OCI-M2 (cell line): ENCODE measurements around the gene ZNF354B.
"Not testable (repeated sequence)": the region's sequence is repeated elsewhere in the genome, so short reads cannot be mapped to it uniquely, and the experiment has no call there.

Experiments used
- DNase-seq: peaks from one replicate; lab custom pipeline; 2025; ENCODE audit not compliant: unreplicated experiment; lab: John Stamatoyannopoulos, UW

Gene ZNF354B

GRCh38 chr5:178883115-178883694, 23.5 kb downstream of the ZNF354B start:
- DNase-seq: not testable (repeated sequence)

GRCh38 chr5:178883815-178884430, 24.2 kb downstream of the ZNF354B start:
- DNase-seq: no peak

DNA sequence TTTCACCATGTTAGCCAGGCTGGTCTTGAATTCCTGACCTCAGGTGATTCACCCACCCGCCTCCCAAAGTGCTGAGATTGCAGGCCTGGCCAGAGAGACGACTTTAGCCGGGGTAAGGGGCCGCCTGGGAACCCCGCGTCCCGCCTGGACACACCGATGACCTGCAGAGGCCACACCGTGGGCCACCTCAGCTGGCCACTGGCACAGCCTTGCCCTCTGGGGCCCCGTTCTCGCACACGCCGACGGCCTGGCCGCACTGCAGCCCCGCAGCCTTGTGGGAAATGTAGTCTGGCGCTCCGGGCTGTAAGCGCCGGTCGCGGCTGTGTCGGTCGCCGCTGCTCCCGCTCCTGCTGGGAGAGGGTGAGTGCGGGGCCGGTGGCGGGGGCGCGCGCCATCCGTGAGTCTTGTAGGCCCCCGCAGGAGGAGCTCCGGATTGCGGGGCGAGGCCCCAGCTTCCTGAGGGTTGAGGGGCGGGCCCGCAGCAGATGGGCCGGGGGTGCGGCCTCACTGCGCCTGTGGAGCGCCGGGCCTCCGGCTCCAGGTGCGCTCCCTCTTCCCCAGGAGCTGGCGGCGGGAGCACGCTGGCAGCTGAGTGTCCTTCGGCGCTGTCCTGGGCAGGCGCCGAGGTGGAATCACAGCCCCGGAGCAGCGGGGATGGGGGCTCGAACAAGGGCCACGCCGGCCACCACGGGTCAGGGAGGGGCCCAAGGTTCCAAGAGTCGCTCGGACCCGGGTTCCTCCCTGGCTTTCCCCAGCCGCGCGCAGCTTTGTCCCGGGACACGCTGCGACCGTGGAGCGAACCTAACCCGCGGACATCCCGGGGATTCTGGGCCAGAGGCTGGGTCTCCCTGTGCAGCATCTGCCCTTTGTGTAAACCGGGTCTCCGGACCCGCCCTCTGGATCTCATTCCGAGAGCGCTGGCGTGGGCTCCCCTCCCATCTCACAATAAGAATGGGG, 36.1 kb downstream of the ZNF354B start, which contains the start of gene ZFP2:
TSS of gene ZFP2 (plus strand) at position 299 of the 957 bp plus-strand sequence. CDS start 35,401 bp downstream, outside the sequence.
- DNase-seq: no peak

GRCh38 chr5:178899289-178899688, 39.5 kb downstream of the ZNF354B start:
- no peak for DNase-seq

- DNase-seq: no peak
Measured at GRCh38 chr5:178902849-178903248, 43.1 kb downstream of the ZNF354B start.

- no peak for DNase-seq
Measured at GRCh38 chr5:178931846-178932760, 72.3 kb downstream of the ZNF354B start.
